GM12878 (cell line): Measurements from ENCODE around the gene ZDHHC1. TPM values are rescaled to one million over a fixed set of nuclear protein-coding genes. Genes with fewer than 3 reads are reported as not detected.

Source experiments
- ATAC-seq: fragments of 200-7000 bp; cut with Tn5 transposase; 3 replicates; pipeline ENCODE4 v1.9.1; 2020; ENCODE audit warnings: mild to moderate bottlenecking, moderate library complexity
- BruUV-seq: library from RNA; stranded (reverse); fragments of 400-500 nt; replicated peaks from 2 replicates; lab custom pipeline; 2021; lab: Mats Ljungman, UMichigan
- CTCF ChIA-PET: fragments of 300-600 bp; sonication (Branson Sonifier 250); formaldehyde crosslinking; extraction: SDS; loops from one replicate; lab custom pipeline; 2021; ENCODE audit warnings: inconsistent platforms; lab: Yijun Ruan, JAX
- POLR2A ChIA-PET: fragments of 350-600 bp; formaldehyde crosslinking; extraction: SDS; loops from one replicate; lab custom pipeline; 2021; ENCODE audit warnings: inconsistent platforms; lab: Charles Lee
- RAD21 ChIA-PET: fragments of 300-600 bp; sonication (Branson Sonifier 250); formaldehyde crosslinking; loops from one replicate; lab custom pipeline; 2023; ENCODE audit warnings: antibody characterized with exemption; ENCODE audit not compliant: unreplicated experiment; lab: Charles Lee
- SMC1A ChIA-PET: fragments of 300-600 bp; sonication (Branson Sonifier 250); formaldehyde crosslinking; loops from one replicate; lab custom pipeline; 2023; ENCODE audit not compliant: unreplicated experiment, uncharacterized antibody; lab: Charles Lee
- DNase-seq: peaks from one replicate; pipeline ENCODE4 v3.0.0-alpha.2; 2011; ENCODE audit warnings: low read depth, low spot score
- FAIRE-seq: peaks from 3 replicates; lab custom pipeline; 2011; peaks lifted over from hg19 to GRCh38; lab: Jason Lieb, UNC
- H2AFZ ChIP-seq: 2 replicates; pipeline ENCODE4 v1.6.0; 2011; ENCODE audit warnings: low read depth, low read length, control low read depth; ENCODE audit not compliant: control insufficient read depth
- H3K27ac ChIP-seq: 2 replicates; pipeline ENCODE4 v1.5.1; 2011; ENCODE audit warnings: control low read depth; ENCODE audit not compliant: control insufficient read depth, insufficient read depth
- H3K27me3 ChIP-seq, 2 experiments: replicated peaks in 1 of 2; 2 replicates each; pipeline versions ENCODE4 v1.6.0 to v1.6.1; 2011; ENCODE audit warnings: low read length in 1 of 2; ENCODE audit not compliant: control insufficient read depth in 2 of 2, insufficient read depth in 2 of 2
- H3K36me3 ChIP-seq, 2 experiments: 2 replicates each; pipeline ENCODE4 v1.5.1; 2011; ENCODE audit warnings: low read length in 1 of 2; ENCODE audit not compliant: control insufficient read depth in 2 of 2, insufficient read depth in 2 of 2
- H3K4me1 ChIP-seq: 2 replicates; pipeline ENCODE4 v1.6.1; 2011; ENCODE audit warnings: mild to moderate bottlenecking, low read length, moderate library complexity, mixed read lengths; ENCODE audit not compliant: control insufficient read depth, insufficient read depth
- H3K4me2 ChIP-seq: 2 replicates; pipeline ENCODE4 v1.6.0; 2011; ENCODE audit warnings: control low read depth; ENCODE audit not compliant: control insufficient read depth, insufficient read depth
- H3K4me3 ChIP-seq: fragments of 200-600 bp; sonication (generic); 2 replicates; pipeline ENCODE4 v1.5.1; 2016
- H3K79me2 ChIP-seq: 2 replicates; pipeline ENCODE4 v1.6.0; 2011; ENCODE audit warnings: low read length; ENCODE audit not compliant: control insufficient read depth, insufficient read depth
- H3K9ac ChIP-seq: 2 replicates; pipeline ENCODE4 v1.8.0; 2011; ENCODE audit warnings: low read length, control low read depth, mixed read lengths; ENCODE audit not compliant: control insufficient read depth, insufficient read depth
- H3K9me3 ChIP-seq: replicated peaks from 3 replicates; pipeline ENCODE4 v1.5.1; 2011; ENCODE audit warnings: mild to moderate bottlenecking, low read length; ENCODE audit not compliant: control insufficient read depth, insufficient read depth
- H4K20me1 ChIP-seq: 2 replicates; pipeline ENCODE4 v1.6.0; 2011; ENCODE audit not compliant: control insufficient read depth, insufficient read depth
- EED ChIP-seq: sonication (generic); IDR thresholded peaks from 2 replicates; pipeline ENCODE4 v1.6.1; 2016; ENCODE audit warnings: antibody characterized with exemption, low read depth
- JUNB ChIP-seq: IDR thresholded peaks from 2 replicates; pipeline ENCODE4 v1.6.1; 2016; ENCODE audit warnings: antibody characterized with exemption, mild to moderate bottlenecking
- NRF1 ChIP-seq: conservative IDR thresholded peaks from 2 replicates; pipeline ENCODE4 v1.6.1; 2011; ENCODE audit warnings: mild to moderate bottlenecking, low read depth, low read length, improper control_type of control experiment
- SIX5 ChIP-seq: IDR thresholded peaks from 2 replicates; pipeline ENCODE4 v1.6.1; 2011; ENCODE audit warnings: mild to moderate bottlenecking, low read depth, low read length, moderate library complexity; ENCODE audit not compliant: severe bottlenecking
- SREBF1 ChIP-seq: IDR thresholded peaks from 2 replicates; pipeline ENCODE4 v1.6.1; 2012; ENCODE audit warnings: mild to moderate bottlenecking, low read length
- ZNF384 ChIP-seq: IDR thresholded peaks from 2 replicates; pipeline ENCODE4 v1.6.1; 2012; ENCODE audit warnings: low read depth, mild to moderate bottlenecking, low read length, improper control_type of control experiment, borderline replicate concordance
- WGBS: methylation state at CpG from one replicate; pipeline ENCODE4 v1.1.6; 2016; ENCODE audit warnings: low lambda C conversion rate; ENCODE audit not compliant: insufficient replicate concordance, insufficient coverage; ENCODE audit errors: missing lambda C conversion rate; 5-methylcytosine and 5-hydroxymethylcytosine counted together
- in situ Hi-C: fragments of 300-500 bp; cut with MboI; formaldehyde crosslinking; loops from 9 replicates; pipeline ENCODE4 v1.14.3; 2018; ENCODE audit warnings: mixed read lengths
- intact Hi-C: fragments of 100-400 bp; cut with micrococcal nuclease; formaldehyde crosslinking; loops from one replicate; pipeline ENCODE4 v1.14.2; 2022; ENCODE audit not compliant: unreplicated experiment
- polyA plus RNA-seq, 11 experiments: library from polyadenylated mRNA; depleted of rRNA in 4 of 11; unstranded in 6 of 11; stranded (reverse) in 5 of 11; fragments of >200 nt; fragmentation: Nextera tagmentation in 4 of 11; fragmentation: Illumina TruSeq in 1 of 11; extraction: Ambion mirVana in 4 of 11; extraction: Trizol in 1 of 11; gene quantifications; 1 replicate in 1 of 11; 2 replicates in 10 of 11; pipeline versions ENCODE4 v1.2.1 to v1.2.3, GENCODE V29; 2011 to 2016; ENCODE audit warnings: inconsistent platforms in 2 of 11, missing spikeins in 2 of 11, low read depth in 1 of 11
- total RNA-seq, 4 experiments: library from RNA; depleted of rRNA in 3 of 4; stranded (reverse); fragments of >200 nt in 3 of 4; fragmentation: Illumina TruSeq in 1 of 4; extraction: Trizol in 1 of 4; gene quantifications; 2 replicates each; pipeline versions ENCODE4 v1.2.1 to v1.2.3, GENCODE V29; 2013 to 2021
- TF ChIP-seq, protein P1 (sequence below): fragments of 450-650 bp; formaldehyde crosslinking; IDR thresholded peaks from 2 replicates; pipeline ENCODE4 v1.5.0; 2022; ENCODE audit warnings: mild to moderate bottlenecking, missing genetic modification characterization
- TF ChIP-seq, protein P2 (sequence below): IDR thresholded peaks from 2 replicates; pipeline ENCODE4 v1.6.1; 2011; ENCODE audit warnings: low read depth, mild to moderate bottlenecking, low read length, moderate library complexity, borderline replicate concordance; ENCODE audit errors: extremely low read depth

ZDHHC1 gene
- total and polyA plus RNA-seq, 10 of the 15 experiments (the other 5 are each of a cell fraction or from before 2014, with no cell fraction given): 0.07 to 1.2 (median 0.66) TPM; not detected in 2

DNA sequence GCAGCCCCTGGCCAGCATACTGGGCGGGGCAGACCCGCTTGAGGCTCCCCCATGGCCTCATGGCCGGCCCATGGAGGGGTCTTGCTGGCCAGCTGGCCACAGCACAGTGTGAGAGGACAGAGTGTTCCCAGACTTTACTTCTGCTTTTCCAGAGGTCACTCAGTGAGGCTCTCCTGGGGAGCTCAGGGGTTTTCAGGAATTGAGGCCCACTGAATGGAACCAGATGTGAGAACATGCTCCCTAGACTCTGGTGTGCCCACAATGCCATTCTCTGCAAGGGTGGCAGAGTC, 43.5 kb upstream of the ZDHHC1 start:
- ATAC-seq (no peak), FAIRE-seq (no peak), DNase-seq (no peak)
- ChIA-PET SMC1A (interaction anchor here (0.9 kb wide), 1 partner anchor 111 kb away, joined by 3 read pairs; no protein-coding TSS in a partner anchor), RAD21 (no interaction called here), POLR2A (no interaction called here), CTCF (interaction anchor here (1.3 kb wide), 1 partner anchor 12 kb away, joined by 4 read pairs; no protein-coding TSS in a partner anchor)
- Histone ChIP-seq H3K9ac (no peak overlapping the region), H3K4me3 (no peak overlapping the region), H4K20me1 (peaks cover 16% of the 10 kb centered on the region), H3K27ac (no peak overlapping the region), H3K79me2 (peaks cover 4% of the 10 kb centered on the region), H3K4me2 (no peak overlapping the region), H3K36me3 (peaks cover 4 to 7% of the 10 kb centered on the region in 2 experiments; a peak in 3 of 4 replicates), H3K9me3 (no peaks in the 10 kb centered on the region), H3K4me1 (no peaks in the 10 kb centered on the region), H3K27me3 (no peaks in the 10 kb centered on the region), H2AFZ (no peak overlapping the region)
- no peak for TF ChIP-seq ZNF384
- no peak for TF ChIP-seq JUNB
- no peak for TF ChIP-seq EED
- TF ChIP-seq, protein P1, sequence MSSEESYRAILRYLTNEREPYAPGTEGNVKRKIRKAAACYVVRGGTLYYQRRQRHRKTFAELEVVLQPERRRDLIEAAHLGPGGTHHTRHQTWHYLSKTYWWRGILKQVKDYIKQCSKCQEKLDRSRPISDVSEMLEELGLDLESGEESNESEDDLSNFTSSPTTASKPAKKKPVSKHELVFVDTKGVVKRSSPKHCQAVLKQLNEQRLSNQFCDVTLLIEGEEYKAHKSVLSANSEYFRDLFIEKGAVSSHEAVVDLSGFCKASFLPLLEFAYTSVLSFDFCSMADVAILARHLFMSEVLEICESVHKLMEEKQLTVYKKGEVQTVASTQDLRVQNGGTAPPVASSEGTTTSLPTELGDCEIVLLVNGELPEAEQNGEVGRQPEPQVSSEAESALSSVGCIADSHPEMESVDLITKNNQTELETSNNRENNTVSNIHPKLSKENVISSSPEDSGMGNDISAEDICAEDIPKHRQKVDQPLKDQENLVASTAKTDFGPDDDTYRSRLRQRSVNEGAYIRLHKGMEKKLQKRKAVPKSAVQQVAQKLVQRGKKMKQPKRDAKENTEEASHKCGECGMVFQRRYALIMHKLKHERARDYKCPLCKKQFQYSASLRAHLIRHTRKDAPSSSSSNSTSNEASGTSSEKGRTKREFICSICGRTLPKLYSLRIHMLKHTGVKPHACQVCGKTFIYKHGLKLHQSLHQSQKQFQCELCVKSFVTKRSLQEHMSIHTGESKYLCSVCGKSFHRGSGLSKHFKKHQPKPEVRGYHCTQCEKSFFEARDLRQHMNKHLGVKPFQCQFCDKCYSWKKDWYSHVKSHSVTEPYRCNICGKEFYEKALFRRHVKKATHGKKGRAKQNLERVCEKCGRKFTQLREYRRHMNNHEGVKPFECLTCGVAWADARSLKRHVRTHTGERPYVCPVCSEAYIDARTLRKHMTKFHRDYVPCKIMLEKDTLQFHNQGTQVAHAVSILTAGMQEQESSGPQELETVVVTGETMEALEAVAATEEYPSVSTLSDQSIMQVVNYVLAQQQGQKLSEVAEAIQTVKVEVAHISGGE (CRISPR knock-in tag): no peak
- TF ChIP-seq SIX5: no peak
- TF ChIP-seq NRF1: no peak
- TF ChIP-seq, protein P2, sequence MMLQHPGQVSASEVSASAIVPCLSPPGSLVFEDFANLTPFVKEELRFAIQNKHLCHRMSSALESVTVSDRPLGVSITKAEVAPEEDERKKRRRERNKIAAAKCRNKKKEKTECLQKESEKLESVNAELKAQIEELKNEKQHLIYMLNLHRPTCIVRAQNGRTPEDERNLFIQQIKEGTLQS: no peak
- no peak for TF ChIP-seq SREBF1
- intact Hi-C loops (no loop called here), in situ Hi-C loops (no loop called here)
- BruUV-seq: no TSS peak
- 59% methylated on average over 3 of the region's 3 CpGs for WGBS
